ENCODE results near the gene SCIMP.

GRCh38 chr17:5254903-5255521, 20.4 kb upstream of the SCIMP start:
- TF ChIP-seq, protein P1, sequence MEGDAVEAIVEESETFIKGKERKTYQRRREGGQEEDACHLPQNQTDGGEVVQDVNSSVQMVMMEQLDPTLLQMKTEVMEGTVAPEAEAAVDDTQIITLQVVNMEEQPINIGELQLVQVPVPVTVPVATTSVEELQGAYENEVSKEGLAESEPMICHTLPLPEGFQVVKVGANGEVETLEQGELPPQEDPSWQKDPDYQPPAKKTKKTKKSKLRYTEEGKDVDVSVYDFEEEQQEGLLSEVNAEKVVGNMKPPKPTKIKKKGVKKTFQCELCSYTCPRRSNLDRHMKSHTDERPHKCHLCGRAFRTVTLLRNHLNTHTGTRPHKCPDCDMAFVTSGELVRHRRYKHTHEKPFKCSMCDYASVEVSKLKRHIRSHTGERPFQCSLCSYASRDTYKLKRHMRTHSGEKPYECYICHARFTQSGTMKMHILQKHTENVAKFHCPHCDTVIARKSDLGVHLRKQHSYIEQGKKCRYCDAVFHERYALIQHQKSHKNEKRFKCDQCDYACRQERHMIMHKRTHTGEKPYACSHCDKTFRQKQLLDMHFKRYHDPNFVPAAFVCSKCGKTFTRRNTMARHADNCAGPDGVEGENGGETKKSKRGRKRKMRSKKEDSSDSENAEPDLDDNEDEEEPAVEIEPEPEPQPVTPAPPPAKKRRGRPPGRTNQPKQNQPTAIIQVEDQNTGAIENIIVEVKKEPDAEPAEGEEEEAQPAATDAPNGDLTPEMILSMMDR (IDR thresholded peaks at IDR 0.05), result no peak
- no peak for TF ChIP-seq POLR2A (IDR thresholded peaks at IDR 0.05)

Data from thyroid gland (tissue), 4 donors.